Urinary bladder (tissue), 4 donors: ENCODE data around the gene PHGDH. TPM values are rescaled to one million over a fixed set of nuclear protein-coding genes. Genes with fewer than 3 reads are reported as not detected.
"Not testable (repeated sequence)": the region's sequence is repeated elsewhere in the genome, so short reads cannot be mapped to it uniquely, and the experiment has no call there.

ENCODE experiments used
- DNase-seq: peaks from one replicate; pipeline ENCODE4 v3.0.0-alpha.2; 2015; ENCODE audit errors: extremely low spot score
- H3K27ac ChIP-seq: one replicate; pipeline ENCODE4 v1.5.1; 2013; ENCODE audit warnings: low read depth, mild to moderate bottlenecking, moderate library complexity
- H3K36me3 ChIP-seq: one replicate; pipeline ENCODE4 v1.6.1; 2013; ENCODE audit warnings: mild to moderate bottlenecking, moderate library complexity; ENCODE audit not compliant: insufficient read depth
- H3K4me1 ChIP-seq: one replicate; pipeline ENCODE4 v1.6.1; 2013; ENCODE audit warnings: mild to moderate bottlenecking, moderate library complexity; ENCODE audit not compliant: insufficient read depth
- H3K4me3 ChIP-seq: one replicate; pipeline ENCODE4 v1.5.1; 2013; ENCODE audit warnings: low read depth, low read length
- WGBS: extraction: QIAGEN DNeasy Blood & Tissue Kit; methylation state at CpG from one replicate; pipeline ENCODE4 v1.1.7; 2013; 5-methylcytosine and 5-hydroxymethylcytosine counted together
- polyA plus RNA-seq: library from polyadenylated mRNA; stranded (reverse); fragments of 200-250 nt; gene quantifications from one replicate; pipeline ENCODE4 v1.2.3, GENCODE V29; 2013
- total RNA-seq: library from RNA; depleted of rRNA; stranded (reverse); fragments of >200 nt; gene quantifications from one replicate; pipeline ENCODE4 v1.2.3, GENCODE V29; 2014
- donor health status: healthy with polysubstance abuse.
- donor health status: healthy.

Gene PHGDH
- total and polyA plus RNA-seq, 2 donors: 51.3 to 166 TPM

GRCh38 chr1:119711356-119711803, 354 bp upstream of the PHGDH start:
- WGBS: 8% methylated on average over 8 of the region's 10 CpGs
- not testable (repeated sequence) for H3K4me1 ChIP-seq, H3K27ac ChIP-seq, H3K36me3 ChIP-seq, DNase-seq
- H3K4me3 ChIP-seq: peak overlapping the region; percentile 65

- under 1% methylated on average over 51 of the region's 51 CpGs for WGBS
- peak overlapping the region; percentile 35 for H3K27ac ChIP-seq
These were observed 756 bp downstream of the PHGDH start for GRCh38 chr1:119712342-119713038.

GRCh38 chr1:119713039-119713748, 1.5 kb downstream of the PHGDH start:
- no peaks in the 10 kb centered on the region for H3K4me1 ChIP-seq
- 22% methylated on average over 17 of the region's 17 CpGs for WGBS
- no peak for DNase-seq
- no peak overlapping the region for H3K4me3 ChIP-seq
- H3K36me3 ChIP-seq: no peaks in the 10 kb centered on the region
- no peak overlapping the region for H3K27ac ChIP-seq

More at GRCh38 chr1:119712342-119713038, 756 bp downstream of the PHGDH start:
- peak; percentile 72 for DNase-seq
- Histone ChIP-seq H3K36me3 (no peaks in the 10 kb centered on the region), H3K4me1 (no peaks in the 10 kb centered on the region), H3K4me3 (peak overlapping the region; percentile 65)

- no peaks in the 10 kb centered on the region for H3K4me1 ChIP-seq
- peak; percentile 21 for DNase-seq
- WGBS: 35% methylated on average over 6 of the region's 6 CpGs
These were observed 2.2 kb downstream of the PHGDH start for GRCh38 chr1:119713749-119714456.

GRCh38 chr1:119714583-119714982, 2.8 kb downstream of the PHGDH start:
- 71% methylated on average over 8 of the region's 8 CpGs for WGBS
- H3K4me1 ChIP-seq: no peaks in the 10 kb centered on the region
- H3K27ac ChIP-seq: no peak overlapping the region
- no peak for DNase-seq
- no peaks in the 10 kb centered on the region for H3K36me3 ChIP-seq
- no peak overlapping the region for H3K4me3 ChIP-seq

More at GRCh38 chr1:119713749-119714456, 2.2 kb downstream of the PHGDH start:
- Histone ChIP-seq H3K4me3 (no peak overlapping the region), H3K27ac (no peak overlapping the region), H3K36me3 (no peaks in the 10 kb centered on the region)

- 46% methylated on average over 5 of the region's 5 CpGs for WGBS
- no peak for DNase-seq
- Histone ChIP-seq H3K27ac (no peak overlapping the region), H3K36me3 (no peaks in the 10 kb centered on the region), H3K4me3 (no peak overlapping the region), H3K4me1 (no peaks in the 10 kb centered on the region)
These were observed 3.8 kb downstream of the PHGDH start for GRCh38 chr1:119715542-119715941.

GRCh38 chr1:119718409-119718808, 6.7 kb downstream of the PHGDH start:
- DNase-seq: no peak
- Histone ChIP-seq H3K36me3 (no peaks in the 10 kb centered on the region), H3K4me1 (no peaks in the 10 kb centered on the region), H3K4me3 (no peak overlapping the region), H3K27ac (no peak overlapping the region)

- Histone ChIP-seq H3K4me3 (no peak overlapping the region), H3K27ac (no peak overlapping the region)
These were observed 7.2 kb downstream of the PHGDH start for GRCh38 chr1:119718972-119719371.

GRCh38 chr1:119720866-119721440, 9.2 kb downstream of the PHGDH start:
- no peak overlapping the region for H3K4me3 ChIP-seq
- no peak overlapping the region for H3K27ac ChIP-seq
- no peak for DNase-seq
- no peaks in the 10 kb centered on the region for H3K4me1 ChIP-seq
- peaks cover 1% of the 10 kb centered on the region for H3K36me3 ChIP-seq
- 97% methylated on average over 11 of the region's 11 CpGs for WGBS

More at GRCh38 chr1:119718972-119719371, 7.2 kb downstream of the PHGDH start:
- DNase-seq: no peak
- Histone ChIP-seq H3K4me1 (no peaks in the 10 kb centered on the region), H3K36me3 (no peaks in the 10 kb centered on the region)
- WGBS: 95% methylated on average over 3 of the region's 3 CpGs

- no peak for DNase-seq
These were observed 10.2 kb downstream of the PHGDH start for GRCh38 chr1:119721896-119722295.

GRCh38 chr1:119724611-119725218, 13.0 kb downstream of the PHGDH start:
- no peak for DNase-seq
- no peaks in the 10 kb centered on the region for H3K4me1 ChIP-seq
- H3K36me3 ChIP-seq: peaks cover 1% of the 10 kb centered on the region
- WGBS: 87% methylated on average over 8 of the region's 8 CpGs
- H3K4me3 ChIP-seq: no peak overlapping the region
- H3K27ac ChIP-seq: no peak overlapping the region

More at GRCh38 chr1:119721896-119722295, 10.2 kb downstream of the PHGDH start:
- H3K4me1 ChIP-seq: no peaks in the 10 kb centered on the region
- 80% methylated on average over 5 of the region's 5 CpGs for WGBS
- no peak overlapping the region for H3K4me3 ChIP-seq
- no peak overlapping the region for H3K27ac ChIP-seq
- peaks cover 1% of the 10 kb centered on the region for H3K36me3 ChIP-seq

GRCh38 chr1:119725626-119726025, 13.9 kb downstream of the PHGDH start:
- WGBS: 90% methylated on average over 5 of the region's 5 CpGs
- Histone ChIP-seq H3K4me3 (no peak overlapping the region), H3K4me1 (no peaks in the 10 kb centered on the region), H3K27ac (no peak overlapping the region), H3K36me3 (peaks cover 1% of the 10 kb centered on the region)
- DNase-seq: no peak

GRCh38 chr1:119727991-119728390, 16.3 kb downstream of the PHGDH start:
- H3K4me3 ChIP-seq: no peak overlapping the region
- no peak for DNase-seq
- peaks cover 1% of the 10 kb centered on the region for H3K36me3 ChIP-seq
- WGBS: 55% methylated on average over 1 of the region's 1 CpG
- no peak overlapping the region for H3K27ac ChIP-seq
- H3K4me1 ChIP-seq: no peaks in the 10 kb centered on the region
